ENCODE data around the gene CAMTA2. TPM values are rescaled to one million over a fixed set of nuclear protein-coding genes. Genes with fewer than 3 reads are reported as not detected.
"Not testable (repeated sequence)": the region's sequence is repeated elsewhere in the genome, so short reads cannot be mapped to it uniquely, and the experiment has no call there.

The CAMTA2 gene
- total RNA-seq, 1 donor from 2014 or later, result 90.2 TPM

- Mint-ChIP-seq H3K27me3 (ENCODE audit: low read depth) (no peaks in the 10 kb centered on the region), H3K36me3 (ENCODE audit: low read depth) (peaks cover 2% of the 10 kb centered on the region), H3K9me3 (ENCODE audit: low read depth) (no peaks in the 10 kb centered on the region), H3K27ac (ENCODE audit: unreplicated experiment) (no peak overlapping the region), H3K4me1 (ENCODE audit: low read depth) (peaks cover 14% of the 10 kb centered on the region), H3K4me3 (ENCODE audit: unreplicated experiment) (no peak overlapping the region)
- TF ChIP-seq CTCF (IDR thresholded peaks at IDR 0.05), result no peak
- no peak for DNase-seq (ENCODE audit: low spot score)
These were observed 53.8 kb downstream of the CAMTA2 start for GRCh38 chr17:4933646-4934045.

GRCh38 chr17:4932756-4933155 lies 54.7 kb downstream of the CAMTA2 start:
- no peak for DNase-seq (ENCODE audit: low spot score)
- TF ChIP-seq CTCF (IDR thresholded peaks at IDR 0.05), result no peak
- Mint-ChIP-seq H3K27me3 (ENCODE audit: low read depth) (no peaks in the 10 kb centered on the region), H3K36me3 (ENCODE audit: low read depth) (peaks cover 2% of the 10 kb centered on the region), H3K4me1 (ENCODE audit: low read depth) (peaks cover 9% of the 10 kb centered on the region), H3K9me3 (ENCODE audit: low read depth) (no peaks in the 10 kb centered on the region), H3K27ac (ENCODE audit: unreplicated experiment) (no peak overlapping the region), H3K4me3 (ENCODE audit: unreplicated experiment) (no peak overlapping the region)

GRCh38 chr17:4931963-4932362 lies 55.5 kb downstream of the CAMTA2 start, which contains the start of gene GP1BA:
Gene GP1BA, plus strand, starts transcription at chr17:4932277. Its CDS starts 328 bp downstream, at chr17:4932605.
- Mint-ChIP-seq H3K27ac (ENCODE audit: unreplicated experiment) (peak within 1 kb of the TSS; percentile 51), H3K36me3 (ENCODE audit: low read depth) (peaks cover 2% of the 10 kb centered on the region), H3K27me3 (ENCODE audit: low read depth) (no peaks in the 10 kb centered on the region), H3K4me1 (ENCODE audit: low read depth) (peaks cover 9% of the 10 kb centered on the region), H3K4me3 (ENCODE audit: unreplicated experiment) (no peak within 1 kb of the TSS), H3K9me3 (ENCODE audit: low read depth) (no peaks in the 10 kb centered on the region)
- no peak for TF ChIP-seq CTCF (IDR thresholded peaks at IDR 0.05)
- DNase-seq (ENCODE audit: low spot score), result no peak

GRCh38 chr17:4928881-4929280 lies 58.6 kb downstream of the CAMTA2 start:
- no peak overlapping the region for H3K4me3 Mint-ChIP-seq (ENCODE audit: unreplicated experiment)
- peaks cover 2% of the 10 kb centered on the region for H3K36me3 Mint-ChIP-seq (ENCODE audit: low read depth)
- no peak overlapping the region for H3K27ac Mint-ChIP-seq (ENCODE audit: unreplicated experiment)
- TF ChIP-seq CTCF (IDR thresholded peaks at IDR 0.05), result no peak
- H3K9me3 Mint-ChIP-seq (ENCODE audit: low read depth), result no peaks in the 10 kb centered on the region
- no peaks in the 10 kb centered on the region for H3K27me3 Mint-ChIP-seq (ENCODE audit: low read depth)
- no peak for DNase-seq (ENCODE audit: low spot score)
- peaks cover under 1% of the 10 kb centered on the region for H3K4me1 Mint-ChIP-seq (ENCODE audit: low read depth)

- not testable (repeated sequence) for H3K36me3 Mint-ChIP-seq (ENCODE audit: low read depth); H3K4me1 Mint-ChIP-seq (ENCODE audit: low read depth); H3K27me3 Mint-ChIP-seq (ENCODE audit: low read depth); H3K4me3 Mint-ChIP-seq (ENCODE audit: unreplicated experiment); H3K27ac Mint-ChIP-seq (ENCODE audit: unreplicated experiment); DNase-seq (ENCODE audit: low spot score); H3K9me3 Mint-ChIP-seq (ENCODE audit: low read depth)
These were observed 60.7 kb downstream of the CAMTA2 start for GRCh38 chr17:4926577-4927335.

- Mint-ChIP-seq H3K4me1 (ENCODE audit: low read depth) (no peaks in the 10 kb centered on the region), H3K27ac (ENCODE audit: unreplicated experiment) (no peak overlapping the region), H3K27me3 (ENCODE audit: low read depth) (no peaks in the 10 kb centered on the region), H3K4me3 (ENCODE audit: unreplicated experiment) (no peak overlapping the region), H3K9me3 (ENCODE audit: low read depth) (no peaks in the 10 kb centered on the region), H3K36me3 (ENCODE audit: low read depth) (no peaks in the 10 kb centered on the region)
- DNase-seq (ENCODE audit: low spot score), result no peak
- no peak for TF ChIP-seq CTCF (IDR thresholded peaks at IDR 0.05)
These were observed 66.2 kb downstream of the CAMTA2 start for GRCh38 chr17:4921320-4921719.

Data from chondrocyte (in vitro differentiated cells).